GM12878 (cell line): Measurements from ENCODE around the gene DNHD1. TPM values are rescaled to one million over a fixed set of nuclear protein-coding genes. Genes with fewer than 3 reads are reported as not detected.

Source experiments
- ESRRA ChIP-seq: IDR thresholded peaks from 2 replicates; pipeline ENCODE4 v1.6.1; 2012; ENCODE audit warnings: mild to moderate bottlenecking, low read length, improper control_type of control experiment
- FOXK2 ChIP-seq: fragments of 450-650 bp; IDR thresholded peaks from 2 replicates; pipeline ENCODE4 v1.6.1; 2017; ENCODE audit warnings: mild to moderate bottlenecking, moderate library complexity
- SUZ12 ChIP-seq: fragments of 200-600 bp; sonication (generic); IDR thresholded peaks from one replicate; pipeline ENCODE4 v1.6.1; 2018; ENCODE audit warnings: antibody characterized with exemption, mild to moderate bottlenecking; ENCODE audit not compliant: unreplicated experiment
- polyA plus RNA-seq, 11 experiments: library from polyadenylated mRNA; depleted of rRNA in 4 of 11; unstranded in 6 of 11; stranded (reverse) in 5 of 11; fragments of >200 nt; fragmentation: Nextera tagmentation in 4 of 11; fragmentation: Illumina TruSeq in 1 of 11; extraction: Ambion mirVana in 4 of 11; extraction: Trizol in 1 of 11; gene quantifications; 1 replicate in 1 of 11; 2 replicates in 10 of 11; pipeline versions ENCODE4 v1.2.1 to v1.2.3, GENCODE V29; 2011 to 2016; ENCODE audit warnings: inconsistent platforms in 2 of 11, missing spikeins in 2 of 11, low read depth in 1 of 11
- total RNA-seq, 4 experiments: library from RNA; depleted of rRNA in 3 of 4; stranded (reverse); fragments of >200 nt in 3 of 4; fragmentation: Illumina TruSeq in 1 of 4; extraction: Trizol in 1 of 4; gene quantifications; 2 replicates each; pipeline versions ENCODE4 v1.2.1 to v1.2.3, GENCODE V29; 2013 to 2021
- TF ChIP-seq, protein P1 (sequence below): fragments of 450-650 bp; formaldehyde crosslinking; IDR thresholded peaks from 2 replicates; pipeline ENCODE4 v1.4.0; 2022; ENCODE audit warnings: mild to moderate bottlenecking, moderate library complexity
- TF ChIP-seq, protein P2 (sequence below): fragments of 450-650 bp; IDR thresholded peaks from 2 replicates; pipeline ENCODE4 v1.6.1; 2018; ENCODE audit warnings: borderline replicate concordance, mild to moderate bottlenecking; ENCODE audit not compliant: partially characterized antibody

Gene DNHD1
- total and polyA plus RNA-seq, 10 of the 15 experiments (the other 5 are each of a cell fraction or from before 2014, with no cell fraction given), result 0.99 to 16.9 (median 8.6) TPM

DNA sequence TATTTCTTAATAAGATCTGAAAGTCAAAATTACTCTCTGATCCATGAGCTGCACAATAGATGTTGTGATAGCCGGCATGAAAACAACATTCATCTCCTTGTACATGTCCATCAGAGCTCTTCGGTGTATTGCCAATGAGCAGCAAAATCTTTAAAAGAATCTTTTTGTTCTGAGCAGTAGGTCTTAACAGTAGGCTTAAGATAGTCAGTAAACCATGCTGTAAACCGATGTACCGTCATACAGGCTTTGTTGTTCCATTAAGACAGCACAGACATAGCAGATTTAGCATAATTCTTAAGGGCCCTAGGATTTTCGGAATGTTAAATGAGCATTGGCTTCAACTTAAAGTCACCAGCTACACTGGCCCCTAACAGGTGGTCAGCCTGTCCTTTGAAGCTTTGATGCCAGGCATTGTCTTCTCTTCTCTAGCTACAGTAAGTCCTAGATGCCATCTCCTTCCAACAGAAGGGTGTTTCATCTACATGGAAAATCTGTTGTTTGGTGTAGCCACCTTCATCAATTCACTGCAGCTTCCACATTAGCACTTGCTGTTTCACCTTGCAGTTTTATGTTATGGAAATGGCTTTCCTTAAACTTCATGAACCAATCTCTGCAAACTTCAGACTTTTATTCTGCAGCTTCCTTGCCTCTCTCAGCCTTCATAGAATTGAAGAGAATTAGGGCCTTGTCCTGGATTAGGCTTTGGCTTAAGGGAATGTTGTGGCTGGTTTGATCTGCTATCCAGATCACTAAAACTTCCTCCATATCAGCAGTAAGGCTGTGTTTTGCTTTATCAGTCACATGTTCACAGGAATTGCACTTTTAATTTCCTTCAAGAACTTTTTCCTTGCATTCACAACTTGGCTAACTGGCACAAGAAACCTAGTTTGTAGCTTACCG lies 78.0 kb downstream of the DNHD1 start (continued):
- TF ChIP-seq, protein P1, sequence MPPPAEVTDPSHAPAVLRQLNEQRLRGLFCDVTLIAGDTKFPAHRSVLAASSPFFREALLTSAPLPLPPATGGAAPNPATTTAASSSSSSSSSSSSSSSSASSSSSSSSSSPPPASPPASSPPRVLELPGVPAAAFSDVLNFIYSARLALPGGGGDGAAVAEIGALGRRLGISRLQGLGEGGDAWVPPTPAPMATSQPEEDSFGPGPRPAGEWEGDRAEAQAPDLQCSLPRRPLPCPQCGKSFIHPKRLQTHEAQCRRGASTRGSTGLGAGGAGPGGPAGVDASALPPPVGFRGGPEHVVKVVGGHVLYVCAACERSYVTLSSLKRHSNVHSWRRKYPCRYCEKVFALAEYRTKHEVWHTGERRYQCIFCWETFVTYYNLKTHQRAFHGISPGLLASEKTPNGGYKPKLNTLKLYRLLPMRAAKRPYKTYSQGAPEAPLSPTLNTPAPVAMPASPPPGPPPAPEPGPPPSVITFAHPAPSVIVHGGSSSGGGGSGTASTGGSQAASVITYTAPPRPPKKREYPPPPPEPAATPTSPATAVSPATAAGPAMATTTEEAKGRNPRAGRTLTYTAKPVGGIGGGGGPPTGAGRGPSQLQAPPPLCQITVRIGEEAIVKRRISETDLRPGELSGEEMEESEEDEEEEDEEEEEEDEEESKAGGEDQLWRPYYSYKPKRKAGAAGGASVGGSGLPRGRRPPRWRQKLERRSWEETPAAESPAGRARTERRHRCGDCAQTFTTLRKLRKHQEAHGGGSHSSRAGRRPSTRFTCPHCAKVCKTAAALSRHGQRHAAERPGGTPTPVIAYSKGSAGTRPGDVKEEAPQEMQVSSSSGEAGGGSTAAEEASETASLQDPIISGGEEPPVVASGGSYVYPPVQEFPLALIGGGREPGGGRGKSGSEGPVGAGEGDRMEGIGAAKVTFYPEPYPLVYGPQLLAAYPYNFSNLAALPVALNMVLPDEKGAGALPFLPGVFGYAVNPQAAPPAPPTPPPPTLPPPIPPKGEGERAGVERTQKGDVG, result no peak
- TF ChIP-seq ESRRA (no peak), FOXK2 (no peak), SUZ12 (no peak)
- TF ChIP-seq, protein P2, sequence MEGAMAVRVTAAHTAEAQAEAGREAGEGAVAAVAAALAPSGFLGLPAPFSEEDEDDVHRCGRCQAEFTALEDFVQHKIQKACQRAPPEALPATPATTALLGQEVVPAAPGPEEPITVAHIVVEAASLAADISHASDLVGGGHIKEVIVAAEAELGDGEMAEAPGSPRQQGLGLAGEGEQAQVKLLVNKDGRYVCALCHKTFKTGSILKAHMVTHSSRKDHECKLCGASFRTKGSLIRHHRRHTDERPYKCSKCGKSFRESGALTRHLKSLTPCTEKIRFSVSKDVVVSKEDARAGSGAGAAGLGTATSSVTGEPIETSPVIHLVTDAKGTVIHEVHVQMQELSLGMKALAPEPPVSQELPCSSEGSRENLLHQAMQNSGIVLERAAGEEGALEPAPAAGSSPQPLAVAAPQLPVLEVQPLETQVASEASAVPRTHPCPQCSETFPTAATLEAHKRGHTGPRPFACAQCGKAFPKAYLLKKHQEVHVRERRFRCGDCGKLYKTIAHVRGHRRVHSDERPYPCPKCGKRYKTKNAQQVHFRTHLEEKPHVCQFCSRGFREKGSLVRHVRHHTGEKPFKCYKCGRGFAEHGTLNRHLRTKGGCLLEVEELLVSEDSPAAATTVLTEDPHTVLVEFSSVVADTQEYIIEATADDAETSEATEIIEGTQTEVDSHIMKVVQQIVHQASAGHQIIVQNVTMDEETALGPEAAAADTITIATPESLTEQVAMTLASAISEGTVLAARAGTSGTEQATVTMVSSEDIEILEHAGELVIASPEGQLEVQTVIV, result no peak
